ENCODE data around the gene GTF2F2.

DNA sequence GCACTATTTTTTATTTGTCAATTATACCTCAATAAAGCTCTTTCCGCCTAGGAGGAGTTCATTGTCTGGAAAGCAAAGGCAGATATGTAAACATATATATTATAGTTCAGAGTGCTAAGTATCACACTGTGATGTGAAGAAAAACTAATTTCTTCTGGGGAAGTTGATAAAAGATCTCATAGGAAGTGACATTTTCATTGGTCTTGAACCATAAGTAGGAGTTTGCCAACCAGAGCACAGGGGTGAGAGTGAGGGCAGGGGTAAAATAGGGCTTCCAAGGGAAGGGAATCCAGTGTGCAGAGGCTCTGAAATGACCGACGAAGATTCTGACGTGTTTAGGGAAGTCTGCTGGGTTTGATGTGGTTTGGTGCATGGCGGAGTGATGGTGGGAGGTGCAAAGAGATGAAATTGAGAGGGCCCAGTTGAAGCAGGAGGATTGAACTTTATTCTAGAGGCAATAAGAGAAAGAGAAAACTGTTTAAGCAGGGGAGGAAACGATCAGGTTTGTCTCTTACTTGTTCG, 780 bp upstream of the GTF2F2 start:
- 0 out of 2 replicates have a peak, but pooled peaks have one; percentile 26 for TF ChIP-seq POLR2A (IDR thresholded peaks at IDR 0.05; ENCODE audit: low read depth, low read length)
- TF ChIP-seq TAF1 (IDR thresholded peaks at IDR 0.05; ENCODE audit: low read depth, low read length) = 0 out of 2 replicates have a peak, but pooled peaks have one; percentile 27
